Activated CD8-positive, alpha-beta memory T cell treated with anti-CD3 and anti-CD28 coated beads, Interleukin-2, amount 50 U/mL, for 48 hours (primary cell): ENCODE data around the gene CABP4.

Source experiments
- DNase-seq: peaks from one replicate; pipeline ENCODE4 v3.0.0-alpha.2; 2020

Gene CABP4

DNA sequence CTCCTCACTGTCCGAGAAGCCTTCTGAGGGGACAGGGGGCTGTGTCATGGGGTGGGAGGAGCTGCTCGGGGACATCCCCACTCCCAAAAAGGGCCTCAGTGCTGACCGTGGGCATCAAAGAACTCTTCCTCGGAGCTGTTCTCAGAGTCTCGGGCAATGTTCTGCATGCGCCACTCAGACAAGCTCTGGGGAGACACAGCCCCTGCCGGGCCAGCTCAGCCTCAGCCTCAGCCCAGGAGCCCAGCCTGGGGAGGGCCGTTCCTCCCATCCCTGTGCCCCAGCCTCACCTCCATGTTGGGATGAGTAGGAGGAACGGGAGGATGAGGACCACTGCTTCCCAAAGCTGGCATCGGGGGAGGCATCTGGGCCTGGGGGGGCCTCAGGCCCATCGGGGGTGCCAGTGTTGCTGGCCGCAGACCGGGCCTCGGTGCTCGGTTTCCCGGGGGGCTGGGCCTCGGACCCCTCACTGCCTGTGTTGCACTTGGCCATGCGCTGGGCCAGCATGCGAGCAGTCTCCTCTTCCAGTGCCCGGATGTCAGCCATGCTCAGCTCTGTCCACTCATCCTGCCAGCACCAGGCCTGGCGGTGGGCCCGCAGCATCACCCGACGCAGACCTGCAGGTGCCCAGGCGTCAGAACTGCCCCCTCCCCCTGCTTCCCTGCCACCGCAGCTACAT is 44.8 kb downstream of the CABP4 start:
- DNase-seq = no peak

DNA sequence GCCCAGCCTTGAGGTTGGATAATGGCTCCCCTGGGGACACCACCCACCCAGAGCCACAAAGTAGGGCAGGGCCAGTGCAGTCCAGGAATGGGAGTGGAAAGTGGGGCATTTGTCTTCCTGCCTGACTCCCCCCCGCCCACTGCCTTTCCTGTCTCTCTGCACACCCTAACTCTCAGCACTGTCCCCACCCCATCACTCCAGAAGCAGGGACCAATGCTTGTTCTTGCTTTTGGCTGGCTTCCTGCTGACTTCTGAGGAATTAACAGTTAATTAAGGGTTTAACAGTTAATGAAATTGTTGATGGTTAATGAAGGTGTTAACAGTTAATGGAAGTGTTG is 45.3 kb downstream of the CABP4 start:
- DNase-seq = no peak

DNA sequence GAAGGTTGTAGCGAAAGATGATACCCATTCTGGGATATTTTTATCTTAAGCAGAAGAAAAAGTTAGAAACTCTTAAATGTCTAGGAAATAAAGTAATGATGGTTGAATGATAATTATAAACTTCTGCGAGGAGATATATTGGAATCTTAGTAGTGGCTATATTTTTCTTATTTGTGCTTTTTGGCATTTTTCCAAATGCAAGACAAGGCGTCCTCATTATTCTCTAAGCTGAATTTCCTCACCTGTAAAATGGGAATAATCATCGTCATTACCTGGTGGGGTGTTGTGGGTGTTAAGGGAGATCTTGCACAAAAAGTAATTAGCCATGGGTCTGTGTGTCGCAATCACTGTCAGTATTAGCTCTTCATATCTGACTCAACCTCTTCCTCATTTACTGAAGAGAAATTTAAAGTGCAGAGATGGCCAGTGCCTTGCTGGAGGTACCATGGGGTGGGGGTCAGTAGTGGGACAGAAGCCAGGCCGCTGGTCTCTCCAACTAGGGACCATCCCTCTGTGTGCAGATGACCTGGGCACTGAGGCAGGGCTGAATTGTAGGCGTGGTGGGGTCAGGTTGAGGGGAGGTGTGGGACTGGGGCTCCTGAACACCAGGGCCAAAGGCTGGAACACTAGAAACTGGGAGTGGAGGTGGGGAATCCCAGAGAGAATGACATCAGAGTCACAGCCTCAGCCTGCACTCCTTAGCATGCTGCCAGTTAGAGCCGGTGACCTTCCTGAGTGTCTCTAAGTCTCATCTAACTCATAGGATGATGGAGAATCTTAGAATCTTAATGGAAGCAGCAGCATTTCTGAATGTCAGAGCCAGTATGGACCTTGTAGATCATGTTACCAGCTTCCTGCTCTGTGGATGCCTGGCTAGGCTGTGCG is 45.9 kb downstream of the CABP4 start:
- no peak for DNase-seq

- DNase-seq = no peak
These were observed 46.7 kb downstream of the CABP4 start for GRCh38 chr11:67501854-67502253.

DNA sequence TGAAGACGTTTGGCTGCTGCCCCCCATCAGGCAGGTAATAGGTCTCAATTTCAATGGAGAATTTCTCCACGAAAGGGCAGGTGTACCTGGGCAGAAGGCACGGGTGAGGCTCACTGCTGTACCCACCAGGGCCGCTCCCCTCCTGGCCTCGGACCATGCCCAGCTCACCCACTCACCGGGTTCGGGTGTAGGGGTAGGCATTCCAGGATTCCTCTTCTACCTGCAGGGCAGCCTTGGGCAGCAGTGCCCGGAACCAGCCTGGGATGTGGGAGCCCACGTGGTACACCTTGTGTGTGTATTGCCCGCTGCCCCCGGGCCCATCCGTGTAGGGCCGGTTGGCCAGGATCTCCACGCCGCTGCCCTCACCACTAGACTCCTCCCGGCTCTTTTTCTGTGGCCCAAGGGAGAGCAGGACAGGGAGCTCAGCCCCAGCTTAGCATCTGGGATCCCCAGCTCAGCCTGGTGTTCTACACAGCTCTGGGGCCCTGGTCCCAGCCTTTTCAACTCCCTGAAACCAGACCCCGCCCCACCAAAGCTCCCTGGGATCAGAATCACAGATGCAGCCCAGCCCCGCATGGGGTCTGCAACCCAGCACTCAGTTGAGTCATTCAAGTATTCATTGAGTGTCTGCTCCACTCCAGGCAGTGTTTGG is 47.3 kb downstream of the CABP4 start:
- DNase-seq = no peak

- no peak for DNase-seq
These were observed 48.2 kb downstream of the CABP4 start for GRCh38 chr11:67503119-67504004.

- peak; percentile 78 for DNase-seq
These were observed 49.1 kb downstream of the CABP4 start for GRCh38 chr11:67504005-67504949.

DNA sequence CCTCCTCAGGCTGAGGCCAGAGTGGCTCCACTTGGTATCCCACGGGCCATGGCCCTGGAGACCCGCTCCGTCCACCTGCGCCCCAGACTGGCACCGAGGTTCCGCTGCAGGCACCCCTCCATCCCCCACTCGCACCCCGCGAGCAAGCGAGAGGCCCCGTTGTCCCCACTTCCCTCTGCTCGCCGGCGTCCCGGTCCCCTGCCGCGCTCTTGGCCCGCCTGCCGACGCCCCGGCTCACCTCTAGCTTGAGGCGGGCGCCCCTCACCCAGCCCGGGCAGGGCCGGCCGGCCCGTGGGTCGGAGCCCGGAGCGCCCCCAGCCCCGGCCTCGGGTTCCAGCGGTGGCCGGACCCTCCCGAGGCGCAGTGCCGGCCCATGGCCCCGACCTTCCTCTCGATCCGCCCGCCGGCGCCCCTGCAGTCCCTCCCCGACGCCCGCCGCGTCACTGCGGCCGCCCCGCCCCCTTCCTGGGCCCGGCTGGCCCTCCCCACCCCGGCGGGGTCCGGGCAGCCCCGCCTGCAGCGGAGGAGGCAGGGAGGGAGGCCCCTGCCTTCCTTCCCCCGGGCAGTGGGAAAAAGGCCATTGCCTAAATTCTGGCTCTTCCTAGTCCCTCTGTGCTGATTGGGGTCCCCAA is 49.9 kb downstream of the CABP4 start, which contains the start of gene PITPNM1:
Gene PITPNM1, minus strand, starts transcription at position 414 of the 632 bp plus-strand sequence. CDS start 1,183 bp downstream, outside the sequence.
- peak; percentile 92 for DNase-seq

DNA sequence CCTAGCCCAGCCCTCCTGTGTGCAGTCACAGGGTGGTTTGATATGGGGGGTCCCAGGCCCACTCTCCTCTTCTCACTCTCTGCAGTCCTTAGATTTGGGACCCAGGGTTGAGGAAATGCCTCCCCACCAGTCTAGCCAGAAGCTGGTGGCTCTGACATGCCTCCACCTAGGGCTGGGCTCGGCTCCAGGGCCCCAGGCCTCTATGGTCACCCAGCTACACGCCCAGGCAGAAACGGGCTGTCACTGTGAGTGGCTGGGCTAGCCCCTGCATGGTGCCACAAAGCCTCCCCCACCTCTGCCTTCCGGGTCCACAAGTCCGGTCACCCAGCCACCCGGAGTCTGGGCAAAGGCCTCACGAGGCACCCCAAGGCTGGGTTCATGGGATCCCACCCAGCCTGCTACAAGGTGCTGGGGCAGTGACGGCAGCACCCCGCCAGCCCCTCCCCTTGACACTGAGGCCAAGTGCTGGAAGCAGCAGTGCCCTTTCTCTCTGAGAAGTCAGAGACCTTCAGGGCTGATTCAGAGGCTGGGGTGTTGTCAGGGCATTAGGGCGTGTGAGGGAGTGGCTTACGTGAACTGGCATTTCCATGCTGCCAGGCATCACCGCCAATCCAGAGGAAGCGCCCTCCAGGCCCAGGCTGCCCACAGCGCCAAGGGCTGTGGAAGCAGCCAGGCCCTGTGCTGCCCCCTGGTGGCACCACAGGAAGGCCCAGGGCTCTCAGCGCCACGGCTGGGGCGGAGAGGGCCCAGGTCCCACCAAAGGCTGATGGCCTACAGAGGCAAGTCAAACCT is 50.6 kb downstream of the CABP4 start:
- DNase-seq = peak; percentile 97

GRCh38 chr11:67506426-67507051 is 51.4 kb downstream of the CABP4 start:
- DNase-seq = no peak

GRCh38 chr11:67507242-67507863 is 52.2 kb downstream of the CABP4 start:
- no peak for DNase-seq

DNA sequence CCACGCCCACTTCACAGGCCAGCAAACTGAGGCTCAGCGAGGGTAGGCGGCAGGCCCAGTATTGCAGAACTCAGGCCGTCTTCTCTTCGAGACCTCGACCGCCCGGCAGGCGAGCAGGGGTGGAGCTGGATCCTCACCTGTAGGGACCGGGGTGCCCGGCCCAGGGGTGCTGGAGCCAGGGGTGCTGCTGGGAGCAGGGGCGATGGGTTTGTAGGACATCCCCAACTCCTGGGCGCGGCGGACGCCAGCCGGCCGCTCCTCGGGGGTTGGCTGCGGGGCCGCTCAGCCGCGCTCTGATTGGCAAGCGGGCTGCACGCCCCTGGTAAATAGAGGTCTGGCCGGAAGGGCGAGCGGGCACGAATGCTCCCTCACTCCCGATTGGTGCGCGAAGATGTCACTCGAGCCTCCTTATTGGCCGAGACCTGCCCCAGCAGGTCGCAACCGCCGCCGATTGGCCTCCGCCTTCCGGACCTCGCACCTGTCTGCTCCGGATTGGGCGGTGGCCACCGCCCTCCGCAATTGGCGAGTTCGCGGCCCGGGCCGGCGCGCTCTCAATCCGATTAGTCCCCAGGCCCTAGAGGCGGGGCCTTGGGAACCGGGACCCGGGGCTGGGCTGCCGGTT is 52.8 kb downstream of the CABP4 start, which contains the start of gene CDK2AP2:
Gene CDK2AP2, minus strand, starts transcription at position 299 of the 622 bp plus-strand sequence. Its CDS starts 80 bp downstream, at position 219.
- peak; percentile 98 for DNase-seq

DNA sequence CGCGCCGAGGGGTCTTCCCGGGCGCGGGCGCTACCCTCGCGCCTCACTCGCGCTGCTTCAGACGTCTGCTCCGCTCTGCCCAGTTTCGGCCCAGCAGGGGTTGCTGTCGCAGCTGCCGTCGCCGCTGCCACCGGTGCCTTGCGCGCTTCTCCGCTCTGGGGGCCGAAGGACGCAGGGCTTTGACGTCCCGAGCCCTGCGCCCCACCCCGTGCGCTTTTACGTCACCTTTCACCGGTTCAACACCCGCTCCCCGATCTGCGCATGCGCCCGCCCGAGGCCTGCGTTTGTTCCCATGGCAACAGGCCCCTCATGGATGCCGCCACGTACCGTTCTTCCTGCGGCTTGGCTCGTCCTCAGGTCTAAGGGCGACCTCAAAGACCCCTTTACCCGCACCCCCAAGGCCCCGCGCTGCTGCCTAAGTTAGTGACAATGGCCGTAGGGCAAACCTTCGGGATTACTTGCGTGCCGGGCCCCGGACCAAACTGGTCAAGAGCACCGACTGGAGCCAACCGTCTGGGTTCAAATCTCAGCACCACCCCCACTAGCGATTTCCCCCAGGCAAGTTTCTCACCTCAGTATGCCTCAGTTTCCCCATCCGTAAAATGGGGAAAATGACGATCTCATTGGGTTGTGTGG is 53.5 kb downstream of the CABP4 start:
- DNase-seq = peak; percentile 100

DNA sequence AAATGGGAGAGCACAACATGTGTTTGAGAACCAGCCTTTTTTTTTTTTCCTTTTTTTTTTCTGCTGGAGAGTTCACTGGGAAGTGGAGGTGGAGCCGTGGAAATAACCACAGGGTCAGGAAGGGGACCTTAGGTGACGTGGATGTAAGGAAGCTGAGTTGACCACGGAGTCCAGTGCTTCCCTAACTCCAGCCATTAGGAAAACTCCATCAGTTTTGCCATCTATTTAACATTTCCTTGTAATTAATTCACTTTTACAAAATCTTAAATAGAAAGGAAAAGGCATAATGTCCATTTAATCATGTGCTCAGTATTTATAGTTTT is 54.8 kb downstream of the CABP4 start:
- DNase-seq = no peak
